ENCODE data around the gene RDH13.

DNA sequence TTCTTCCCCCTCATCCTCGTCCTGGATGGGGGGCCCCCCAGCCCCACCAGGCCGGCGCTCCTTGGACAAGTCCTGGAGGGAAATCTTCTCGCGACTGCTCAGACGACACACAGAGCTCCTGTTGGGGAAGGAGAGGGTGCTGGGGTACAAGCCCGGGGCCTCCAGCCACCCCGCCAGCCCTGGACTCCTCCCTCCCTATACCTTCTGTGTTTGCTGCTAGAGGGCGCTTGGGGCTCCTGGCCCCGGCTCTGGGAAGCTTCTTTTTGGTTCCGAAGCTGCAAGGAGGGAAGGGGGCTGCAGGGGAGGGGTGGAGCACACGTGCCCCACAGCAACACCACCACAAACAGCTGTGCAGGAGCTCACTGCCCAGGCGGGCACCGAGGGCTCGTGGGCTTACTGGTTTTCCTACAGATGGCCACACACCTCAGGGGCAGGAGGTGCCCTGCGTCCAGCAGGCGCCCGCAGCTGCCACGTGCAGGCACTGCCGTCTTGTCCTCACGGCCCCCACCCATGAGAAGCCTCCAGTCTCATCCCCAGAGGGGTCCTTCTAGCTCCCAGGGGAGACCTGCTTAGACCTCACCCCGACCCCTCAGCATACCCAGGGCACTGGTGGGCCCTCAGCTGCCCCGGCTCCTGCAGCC is 33.2 kb upstream of the RDH13 start:
- TF ChIP-seq POLR2A (IDR thresholded peaks at IDR 0.05), result no peak
- no peak for TF ChIP-seq CTCF (IDR thresholded peaks at IDR 0.05)

Measured in lower leg skin (tissue), 3 donors.